Naive thymus-derived CD8-positive, alpha-beta T cell (primary cell): ENCODE results near the gene RCOR1. TPM values are rescaled to one million over a fixed set of nuclear protein-coding genes. Genes with fewer than 3 reads are reported as not detected.
"Not testable (repeated sequence)": the region's sequence is repeated elsewhere in the genome, so short reads cannot be mapped to it uniquely, and the experiment has no call there.

Source experiments
- ATAC-seq, 2 donors: fragments of 150-1000 bp; cut with Tn5 transposase in 1 of 2; sonication (Bioruptor Pico), chemical (Tn5 transposase) in 1 of 2; 1 replicate in 1 of 2; 2 replicates in 1 of 2; pipeline ENCODE4 v1.10.0; 2021; ENCODE audit warnings: mild to moderate bottlenecking in 2 of 2, moderate library complexity in 2 of 2
- POLR2A ChIA-PET: fragments of 350-600 bp; sonication (Branson Sonifier 250); formaldehyde crosslinking; loops from one replicate; lab custom pipeline; 2021; ENCODE audit warnings: antibody characterized with exemption; lab: Charles Lee
- DNase-seq, 10 donors: peaks; one replicate each; pipeline versions ENCODE4 v3.0.0 to v3.0.0-alpha.2; 2020 to 2022
- H3K27ac Mint-ChIP-seq, 10 donors: one replicate each; pipeline ENCODE4 v1.8.0; 2020 to 2022; ENCODE audit warnings: mild to moderate bottlenecking in 10 of 10, mixed read lengths in 10 of 10, moderate library complexity in 4 of 10, inconsistent platforms in 1 of 10
- H3K27me3 Mint-ChIP-seq, 5 donors: one replicate each; pipeline ENCODE4 v1.8.0; 2021 to 2022; ENCODE audit warnings: mixed read lengths in 5 of 5
- H3K36me3 Mint-ChIP-seq, 3 donors: one replicate each; pipeline ENCODE4 v1.8.0; 2020 to 2022; ENCODE audit warnings: mixed read lengths in 3 of 3, mild to moderate bottlenecking in 2 of 3, inconsistent platforms in 1 of 3
- H3K4me1 Mint-ChIP-seq, 4 donors: one replicate each; pipeline ENCODE4 v1.8.0; 2021 to 2022; ENCODE audit warnings: mixed read lengths in 4 of 4
- H3K4me3 Mint-ChIP-seq, 10 donors: one replicate each; pipeline ENCODE4 v1.8.0; 2020 to 2022; ENCODE audit warnings: mild to moderate bottlenecking in 10 of 10, mixed read lengths in 10 of 10, moderate library complexity in 6 of 10, inconsistent platforms in 1 of 10
- H3K9me3 Mint-ChIP-seq, 9 donors: one replicate each; pipeline ENCODE4 v1.8.0; 2020 to 2022; ENCODE audit warnings: mixed read lengths in 9 of 9, mild to moderate bottlenecking in 3 of 9, inconsistent platforms in 1 of 9, moderate library complexity in 1 of 9
- polyA plus RNA-seq, 3 donors: library from polyadenylated mRNA; unstranded; fragments of 300-500 nt; fragmentation: Illumina TruSeq; gene quantifications; one replicate each; pipeline ENCODE4 v1.2.3, GENCODE V29; 2021
- total RNA-seq, 8 experiments: library from RNA in 2 of 8; stranded (reverse) in 2 of 8; gene quantifications; one replicate each; pipeline ENCODE4 v1.2.3 and lab custom pipeline; 2021 to 2026

RCOR1 gene
- total and polyA plus RNA-seq, 5 experiments from 2014 or later, result 0.43 to 24.0 (median 1.2) TPM

GRCh38 chr14:102574281-102575159 is 17.9 kb upstream of the RCOR1 start:
- no peaks in the 10 kb centered on the region for H3K9me3 Mint-ChIP-seq
- ATAC-seq (no peak), DNase-seq (no peak)
- H3K27ac Mint-ChIP-seq, result peak overlapping the region in 4 of 10 donors; percentile 22 to 74 (median 59)
- POLR2A ChIA-PET, result interaction anchor here (1.0 kb wide), 1 partner anchor 17 kb away, joined by 3 read pairs; no protein-coding TSS in a partner anchor
- no peaks in the 10 kb centered on the region for H3K27me3 Mint-ChIP-seq
- no peaks in the 10 kb centered on the region for H3K36me3 Mint-ChIP-seq
- H3K4me1 Mint-ChIP-seq, result peaks cover 0 to 18% (median 9%) of the 10 kb centered on the region in 4 donors
- H3K4me3 Mint-ChIP-seq, result no peak overlapping the region

- Mint-ChIP-seq H3K9me3 (no peaks in the 10 kb centered on the region), H3K27me3 (no peaks in the 10 kb centered on the region), H3K4me3 (no peak overlapping the region), H3K27ac (peak overlapping the region in 3 of 10 donors; percentile 4 to 74 (median 68)), H3K4me1 (peaks cover 0 to 18% (median 9%) of the 10 kb centered on the region in 4 donors), H3K36me3 (no peaks in the 10 kb centered on the region)
- DNase-seq, result no peak
- POLR2A ChIA-PET, result interaction anchor here (1.0 kb wide), 1 partner anchor 16 kb away, joined by 3 read pairs; no protein-coding TSS in a partner anchor
- no peak for ATAC-seq
Observed at GRCh38 chr14:102575160-102575845, 17.1 kb upstream of the RCOR1 start.

DNA sequence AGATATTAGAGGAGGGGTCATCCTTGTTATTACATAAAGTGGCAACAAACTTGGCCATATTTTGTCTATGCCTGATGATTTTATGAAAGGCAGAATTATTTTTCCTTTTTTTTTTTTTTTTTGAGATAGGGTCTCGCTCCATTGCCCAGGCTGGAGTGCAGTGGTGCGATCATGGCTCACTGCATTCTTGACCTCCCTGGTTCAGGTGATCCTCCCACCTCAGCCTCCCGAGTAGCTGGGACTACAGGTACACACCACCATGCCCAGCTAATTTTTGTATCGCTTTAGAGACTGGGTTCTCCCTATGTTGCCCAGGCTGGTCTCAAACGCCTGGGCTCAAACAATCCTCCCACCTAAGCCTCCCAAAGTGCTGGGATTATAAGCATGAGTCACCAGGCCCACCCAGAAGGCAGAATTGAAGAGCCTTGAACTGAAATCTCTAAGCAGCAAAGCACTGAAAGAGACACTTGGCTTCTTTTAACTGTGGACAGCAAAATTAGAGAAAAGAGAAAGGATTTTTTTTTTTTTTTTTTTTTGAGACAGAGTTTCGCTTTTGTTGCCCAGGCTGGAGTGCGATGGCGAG is 16.5 kb upstream of the RCOR1 start:
- POLR2A ChIA-PET, result interaction anchor here (0.6 kb wide), 1 partner anchor 11 kb away, joined by 4 read pairs; no protein-coding TSS in a partner anchor
- ATAC-seq, H3K36me3 Mint-ChIP-seq, H3K27ac Mint-ChIP-seq, DNase-seq, H3K27me3 Mint-ChIP-seq, H3K4me3 Mint-ChIP-seq, H3K9me3 Mint-ChIP-seq: not testable (repeated sequence)
- H3K4me1 Mint-ChIP-seq, result peaks cover 0 to 18% (median 9%) of the 10 kb centered on the region in 4 donors

- Mint-ChIP-seq H3K36me3 (no peaks in the 10 kb centered on the region), H3K27me3 (peaks cover 0 to 3% (median 0%) of the 10 kb centered on the region in 5 donors), H3K4me3 (no peak overlapping the region), H3K9me3 (no peaks in the 10 kb centered on the region), H3K27ac (no peak overlapping the region), H3K4me1 (peaks cover 0 to 11% (median 4%) of the 10 kb centered on the region in 4 donors)
- no peak for DNase-seq
- no peak for ATAC-seq
- POLR2A ChIA-PET, result interaction anchor here (1.1 kb wide), 1 partner anchor 10 kb away, joined by 3 read pairs; no protein-coding TSS in a partner anchor
Observed at GRCh38 chr14:102578821-102579220, 13.6 kb upstream of the RCOR1 start.

DNA sequence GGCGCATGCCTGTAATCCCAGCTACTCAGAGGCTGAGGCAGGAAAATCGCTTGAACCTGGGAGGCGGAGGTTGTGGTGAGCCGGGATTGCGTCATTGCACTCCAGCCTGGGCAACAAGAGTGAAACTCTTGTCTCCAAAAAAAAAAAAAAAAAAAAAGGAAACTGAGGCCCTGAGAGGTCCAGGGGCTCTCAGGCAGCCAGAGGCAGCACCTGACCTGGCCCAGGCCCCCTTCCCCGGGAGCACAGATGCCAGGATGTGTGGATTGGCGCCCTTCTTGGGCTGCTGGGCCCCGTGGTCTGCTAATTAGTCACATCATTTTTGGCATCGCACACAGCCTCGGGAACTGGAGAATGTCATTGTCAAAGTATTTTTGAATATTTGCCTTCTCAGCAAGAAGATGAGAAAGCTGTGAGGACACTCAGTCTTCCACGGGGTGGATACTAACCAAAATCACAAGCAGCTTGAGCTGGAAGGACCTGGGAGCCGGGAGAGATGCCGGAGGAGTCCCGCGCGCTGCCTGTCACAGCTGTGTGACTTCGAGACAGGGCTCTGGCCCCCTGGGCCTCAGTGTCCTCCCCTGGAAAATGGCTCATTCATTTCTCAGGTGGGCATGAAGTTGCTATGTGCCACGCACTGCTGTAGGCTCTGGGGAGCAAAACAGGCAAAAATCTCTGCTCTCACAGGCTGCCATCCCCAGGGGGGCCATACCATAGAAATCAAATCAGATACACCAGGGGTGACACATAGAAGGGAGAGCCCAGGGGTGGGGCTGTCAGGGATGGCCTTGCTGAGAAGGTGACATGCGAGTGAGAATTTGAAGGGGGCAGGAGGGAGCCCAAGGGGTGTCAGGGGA is 12.5 kb upstream of the RCOR1 start:
- Mint-ChIP-seq H3K4me3 (no peak overlapping the region), H3K9me3 (no peaks in the 10 kb centered on the region), H3K27me3 (peaks cover 0 to 3% (median 0%) of the 10 kb centered on the region in 5 donors), H3K27ac (peak overlapping the region in 1 of 10 donors; percentile 22), H3K36me3 (no peaks in the 10 kb centered on the region), H3K4me1 (peaks cover 0 to 2% (median 1%) of the 10 kb centered on the region in 4 donors)
- POLR2A ChIA-PET, result interaction anchor here (1.1 kb wide), 1 partner anchor 11 kb away, joined by 3 read pairs; no protein-coding TSS in a partner anchor
- DNase-seq (no peak), ATAC-seq (no peak)

DNA sequence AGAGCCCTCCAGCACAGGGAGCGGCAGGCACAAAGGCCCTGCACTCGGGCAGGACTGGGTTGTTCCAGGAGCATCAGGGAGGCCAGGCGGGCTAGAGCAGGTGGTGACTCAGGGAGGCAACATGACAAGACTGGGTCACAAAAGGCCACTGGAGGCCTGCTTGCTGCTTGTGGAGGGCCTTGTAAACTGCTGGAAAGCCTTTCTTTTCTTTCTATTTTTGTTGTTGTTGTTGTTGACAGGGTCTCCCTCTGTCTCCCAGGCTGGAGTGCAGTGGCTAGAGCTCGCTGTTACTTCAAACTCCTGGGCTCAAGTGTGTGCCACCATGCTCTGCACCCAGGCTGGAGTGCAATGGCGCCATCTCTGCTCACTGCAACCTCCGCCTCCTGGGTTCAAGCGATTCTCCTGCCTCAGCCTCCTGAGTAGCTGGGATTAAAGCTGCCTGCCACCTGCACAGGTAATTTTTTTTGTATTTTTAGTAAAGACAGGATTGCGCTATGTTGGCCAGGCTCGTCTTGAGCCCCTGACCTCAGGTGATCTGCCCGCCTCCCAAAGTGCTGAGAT is 11.8 kb upstream of the RCOR1 start:
- POLR2A ChIA-PET, result interaction anchor here (0.6 kb wide), 1 partner anchor 8 kb away, joined by 7 read pairs; no protein-coding TSS in a partner anchor
- Mint-ChIP-seq H3K36me3 (no peaks in the 10 kb centered on the region), H3K9me3 (no peaks in the 10 kb centered on the region), H3K27me3 (peaks cover 0 to 3% (median 0%) of the 10 kb centered on the region in 5 donors), H3K27ac (no peak overlapping the region), H3K4me1 (peaks cover 0 to 2% (median under 1%) of the 10 kb centered on the region in 4 donors), H3K4me3 (no peak overlapping the region)
- DNase-seq (no peak), ATAC-seq (no peak)

- Mint-ChIP-seq H3K4me3 (no peak overlapping the region), H3K36me3 (no peaks in the 10 kb centered on the region), H3K4me1 (peaks cover 0 to 2% (median 0%) of the 10 kb centered on the region in 4 donors), H3K9me3 (no peaks in the 10 kb centered on the region), H3K27me3 (peaks cover 0 to 3% (median 0%) of the 10 kb centered on the region in 5 donors), H3K27ac (no peak overlapping the region)
- DNase-seq, result no peak
- ATAC-seq, result no peak
- POLR2A ChIA-PET, result interaction anchor here (0.6 kb wide), 2 partner anchors 9 to 457 kb away, joined by 5 to 7 read pairs; no protein-coding TSS in a partner anchor
Observed at GRCh38 chr14:102581193-102581592, 11.3 kb upstream of the RCOR1 start.

DNA sequence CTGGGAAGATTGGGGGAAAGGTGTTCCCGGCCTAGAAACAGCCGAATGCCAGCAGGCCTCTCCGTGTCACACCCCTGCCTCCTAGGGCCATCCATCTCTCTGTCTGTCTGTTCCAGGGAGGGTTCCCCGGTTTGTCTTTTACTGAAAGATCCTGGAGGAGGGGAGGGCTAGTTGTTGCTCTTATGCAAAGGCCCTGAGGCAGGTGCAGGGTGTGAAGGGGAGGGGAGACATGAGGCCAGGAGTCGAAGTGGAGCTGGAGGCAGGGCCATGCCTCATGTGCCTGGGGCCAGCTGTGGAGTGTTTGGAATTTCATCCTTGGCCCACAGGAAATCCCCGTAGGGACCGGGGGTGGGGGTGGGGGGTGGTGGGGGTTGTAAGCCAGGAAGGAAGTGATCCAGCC is 8.7 kb upstream of the RCOR1 start:
- Mint-ChIP-seq H3K36me3 (no peaks in the 10 kb centered on the region), H3K27me3 (peaks cover 0 to 3% (median 0%) of the 10 kb centered on the region in 5 donors), H3K4me3 (no peak overlapping the region), H3K27ac (no peak overlapping the region), H3K9me3 (no peaks in the 10 kb centered on the region), H3K4me1 (peaks cover 0 to 2% (median 0%) of the 10 kb centered on the region in 4 donors)
- POLR2A ChIA-PET, result no interaction called here
- no peak for ATAC-seq
- DNase-seq, result no peak

DNA sequence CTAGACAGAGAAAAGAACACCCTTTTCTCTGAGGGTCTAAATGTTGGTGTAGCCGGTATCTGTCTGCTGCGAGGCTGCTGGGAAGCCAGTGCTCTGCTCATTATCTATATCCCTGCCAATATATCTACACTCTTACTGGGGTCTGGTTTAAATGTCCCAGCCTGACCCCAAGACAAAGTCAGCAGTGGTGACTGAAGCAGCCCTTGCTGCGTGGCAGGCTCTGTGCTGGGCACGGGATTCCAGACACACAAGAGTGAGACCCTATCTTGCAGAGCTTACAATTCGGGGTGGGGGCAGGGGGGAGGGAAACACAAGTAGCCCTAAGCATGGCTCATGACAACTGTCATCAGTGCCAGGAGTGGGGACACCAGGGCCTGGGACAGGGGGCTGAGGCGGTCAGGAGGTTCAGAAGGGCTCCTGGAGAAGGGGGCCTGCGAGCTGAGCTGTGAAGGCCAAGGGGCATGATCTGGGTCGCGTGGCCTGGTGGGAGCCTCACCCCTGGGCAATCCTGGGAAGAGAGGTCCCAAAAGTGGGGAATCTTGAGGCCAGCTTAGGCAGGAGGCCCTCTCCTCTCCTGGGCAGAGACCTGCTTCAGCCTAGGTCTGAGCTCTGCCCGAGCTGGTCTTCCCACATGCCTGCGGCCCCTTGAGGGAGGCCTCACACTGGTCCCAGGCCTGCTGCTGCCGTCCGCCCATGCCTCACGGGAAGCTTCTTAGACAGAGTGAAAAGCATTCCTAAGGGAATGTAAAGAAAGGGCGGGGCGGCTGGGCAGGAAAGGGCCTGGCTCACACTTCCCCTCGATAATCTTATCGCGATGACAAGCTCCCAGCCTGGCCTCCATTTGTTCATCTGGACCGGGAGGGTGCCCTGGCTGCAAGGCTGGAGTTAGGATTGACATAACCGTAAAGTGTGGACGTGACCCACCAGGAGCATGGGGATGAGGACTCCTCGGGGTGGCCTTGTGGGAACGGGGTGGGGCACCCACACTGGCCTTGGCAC is 7.3 kb upstream of the RCOR1 start:
- H3K4me3 Mint-ChIP-seq, result no peak overlapping the region

GRCh38 chr14:102586420-102587104 is 5.9 kb upstream of the RCOR1 start:
- Mint-ChIP-seq H3K36me3 (no peaks in the 10 kb centered on the region), H3K4me3 (no peak overlapping the region), H3K27me3 (peaks cover 0 to 2% (median 0%) of the 10 kb centered on the region in 5 donors), H3K4me1 (peaks cover 0 to 9% (median 4%) of the 10 kb centered on the region in 4 donors), H3K9me3 (no peaks in the 10 kb centered on the region), H3K27ac (peak overlapping the region in 1 of 10 donors; percentile 64)
- no peak for ATAC-seq
- DNase-seq, result no peak
- POLR2A ChIA-PET, result interaction anchor here (0.6 to 0.7 kb wide), 3 partner anchors 10 to 71 kb away, joined by 4 to 6 read pairs (median 4); no protein-coding TSS in a partner anchor

More for the DNA sequence above, 7.3 kb upstream of the RCOR1 start:
- H3K9me3 Mint-ChIP-seq, result no peaks in the 10 kb centered on the region
- POLR2A ChIA-PET, result no interaction called here
- no peak for DNase-seq
- H3K27ac Mint-ChIP-seq, result peak overlapping the region in 1 of 10 donors; percentile 35
- no peak for ATAC-seq
- H3K27me3 Mint-ChIP-seq, result peaks cover 0 to 3% (median 0%) of the 10 kb centered on the region in 5 donors
- H3K36me3 Mint-ChIP-seq, result no peaks in the 10 kb centered on the region
- peaks cover 0 to 5% (median 0%) of the 10 kb centered on the region in 4 donors for H3K4me1 Mint-ChIP-seq
